IMR-90 (cell line): ENCODE measurements around the gene SH3GL2. TPM values are rescaled to one million over a fixed set of nuclear protein-coding genes. Genes with fewer than 3 reads are reported as not detected.

ENCODE experiments used
- ATAC-seq: fragments of 200-7000 bp; cut with Tn5 transposase; 2 replicates; pipeline ENCODE4 v1.9.1; 2020; ENCODE audit warnings: low read depth, mild to moderate bottlenecking, moderate library complexity
- BruUV-seq: library from RNA; stranded (reverse); fragments of 400-500 nt; replicated peaks from 2 replicates; lab custom pipeline; 2021; lab: Mats Ljungman, UMichigan
- CTCF ChIA-PET: fragments of 300-600 bp; formaldehyde crosslinking; extraction: SDS; loops from one replicate; lab custom pipeline; 2021; ENCODE audit warnings: antibody characterized with exemption; lab: Yijun Ruan, JAX
- POLR2A ChIA-PET: fragments of 300-600 bp; sonication (Branson Sonifier 250); formaldehyde crosslinking; loops from one replicate; lab custom pipeline; 2022; ENCODE audit warnings: antibody characterized with exemption; ENCODE audit not compliant: unreplicated experiment; lab: Charles Lee
- DNase-seq: peaks from one replicate; pipeline ENCODE4 v3.0.0; 2013
- H2AFZ ChIP-seq: replicated peaks from 2 replicates; pipeline ENCODE3; 2013; ENCODE audit warnings: low read length, mild to moderate bottlenecking; ENCODE audit not compliant: poor library complexity
- H2AK5ac ChIP-seq: 2 replicates; pipeline ENCODE4 v1.6.1; 2013; ENCODE audit warnings: low read depth, low read length, inconsistent platforms
- H2AK9ac ChIP-seq: replicated peaks from 2 replicates; pipeline ENCODE3; 2013; ENCODE audit warnings: mild to moderate bottlenecking, low read depth, low read length, moderate library complexity; ENCODE audit not compliant: poor library complexity
- H2BK120ac ChIP-seq: 2 replicates; pipeline ENCODE4 v1.6.1; 2013; ENCODE audit warnings: low read depth, low read length, inconsistent platforms
- H2BK15ac ChIP-seq: 3 replicates; pipeline ENCODE4 v1.6.1; 2013; ENCODE audit warnings: low read depth, low read length, inconsistent platforms
- H2BK20ac ChIP-seq: 2 replicates; pipeline ENCODE4 v1.6.1; 2013; ENCODE audit warnings: low read depth, mild to moderate bottlenecking, inconsistent platforms, low read length, moderate library complexity
- H2BK5ac ChIP-seq: 2 replicates; pipeline ENCODE4 v1.6.1; 2013; ENCODE audit warnings: mild to moderate bottlenecking, low read depth, low read length, inconsistent platforms; ENCODE audit not compliant: poor library complexity, severe bottlenecking
- H3K14ac ChIP-seq: replicated peaks from 2 replicates; pipeline ENCODE4 v1.6.1; 2013; ENCODE audit warnings: low read depth, low read length, inconsistent platforms
- H3K18ac ChIP-seq: 2 replicates; pipeline ENCODE4 v1.6.1; 2013; ENCODE audit warnings: low read depth, low read length, control low read depth
- H3K23ac ChIP-seq: 2 replicates; pipeline ENCODE4 v1.6.1; 2013; ENCODE audit warnings: low read depth, low read length, inconsistent platforms
- H3K27ac ChIP-seq: 2 replicates; pipeline ENCODE4 v1.5.1; 2013; ENCODE audit warnings: mild to moderate bottlenecking, control low read depth, low read length; ENCODE audit not compliant: insufficient read depth
- H3K27me3 ChIP-seq: 2 replicates; pipeline ENCODE4 v1.6.1; 2013; ENCODE audit warnings: low read length; ENCODE audit not compliant: control insufficient read depth, insufficient read depth
- H3K36me3 ChIP-seq: 2 replicates; pipeline ENCODE4 v1.6.1; 2013; ENCODE audit warnings: low read length, mixed read lengths; ENCODE audit not compliant: control insufficient read depth, insufficient read depth
- H3K4ac ChIP-seq: 2 replicates; pipeline ENCODE4 v1.6.1; 2013; ENCODE audit warnings: low read depth, low read length, inconsistent platforms
- H3K4me1 ChIP-seq: 2 replicates; pipeline ENCODE4 v1.6.1; 2013; ENCODE audit warnings: low read length, mixed read lengths; ENCODE audit not compliant: control insufficient read depth, insufficient read depth
- H3K4me2 ChIP-seq: 2 replicates; pipeline ENCODE4 v1.6.1; 2013; ENCODE audit warnings: low read depth, mild to moderate bottlenecking, control low read depth, low read length, moderate library complexity
- H3K4me3 ChIP-seq: 2 replicates; pipeline ENCODE4 v1.5.1; 2013; ENCODE audit warnings: low read depth, mild to moderate bottlenecking, control low read depth, low read length, moderate library complexity; ENCODE audit not compliant: insufficient read depth
- H3K56ac ChIP-seq: 2 replicates; pipeline ENCODE4 v1.6.1; 2013; ENCODE audit warnings: low read length, inconsistent platforms; ENCODE audit not compliant: insufficient read depth; ENCODE audit errors: extremely low read depth
- H3K79me1 ChIP-seq, 2 experiments: 2 replicates each; pipeline ENCODE4 v1.6.1; 2013; ENCODE audit warnings: low read length in 2 of 2, inconsistent platforms in 1 of 2, low read depth in 1 of 2
- H3K9ac ChIP-seq: 2 replicates; pipeline ENCODE4 v1.6.1; 2013; ENCODE audit warnings: low read depth, low read length, control low read depth
- H3K9me1 ChIP-seq: 2 replicates; pipeline ENCODE4 v1.6.1; 2013; ENCODE audit warnings: low read length, inconsistent platforms; ENCODE audit not compliant: insufficient read depth
- H3K9me3 ChIP-seq: 2 replicates; pipeline ENCODE4 v1.6.1; 2013; ENCODE audit warnings: low read length; ENCODE audit not compliant: control insufficient read depth, insufficient read depth
- H4K20me1 ChIP-seq: 2 replicates; pipeline ENCODE4 v1.6.1; 2013; ENCODE audit warnings: low read length, inconsistent platforms; ENCODE audit not compliant: insufficient read depth
- H4K5ac ChIP-seq: 2 replicates; pipeline ENCODE4 v1.6.1; 2013; ENCODE audit warnings: mild to moderate bottlenecking, low read depth, low read length, control low read depth
- H4K8ac ChIP-seq, 2 experiments: 2 replicates each; pipeline ENCODE4 v1.6.1; 2013; ENCODE audit warnings: low read depth in 2 of 2, low read length in 2 of 2, control low read depth in 1 of 2, inconsistent platforms in 1 of 2
- H4K91ac ChIP-seq: 2 replicates; pipeline ENCODE4 v1.6.1; 2013; ENCODE audit warnings: low read depth, low read length, inconsistent platforms; ENCODE audit not compliant: insufficient read depth
- BHLHE40 ChIP-seq: fragments of 150-350 bp; IDR thresholded peaks from 2 replicates; pipeline ENCODE4 v1.6.1; 2016; ENCODE audit warnings: mild to moderate bottlenecking, low read depth, low read length
- CEBPB ChIP-seq: IDR thresholded peaks from 2 replicates; pipeline ENCODE4 v1.6.1; 2012; ENCODE audit warnings: low read depth, low read length, improper control_type of control experiment
- CHD1 ChIP-seq: IDR thresholded peaks from 2 replicates; pipeline ENCODE4 v1.6.1; 2012; ENCODE audit warnings: low read depth, low read length, improper control_type of control experiment
- FOS ChIP-seq: fragments of 150-350 bp; IDR thresholded peaks from 2 replicates; pipeline ENCODE4 v1.6.1; 2016; ENCODE audit warnings: low read depth, low read length
- MAFK ChIP-seq: IDR thresholded peaks from 2 replicates; pipeline ENCODE4 v1.6.1; 2012; ENCODE audit warnings: low read depth, low read length, improper control_type of control experiment
- MAZ ChIP-seq: IDR thresholded peaks from 2 replicates; pipeline ENCODE4 v1.6.1; 2012; ENCODE audit warnings: low read depth, mild to moderate bottlenecking, low read length, improper control_type of control experiment, moderate library complexity, borderline replicate concordance
- MXI1 ChIP-seq: IDR thresholded peaks from 2 replicates; pipeline ENCODE4 v1.6.1; 2012; ENCODE audit warnings: low read depth, mild to moderate bottlenecking, low read length, moderate library complexity, borderline replicate concordance
- NFE2L2 ChIP-seq: fragments of 150-350 bp; IDR thresholded peaks from 2 replicates; pipeline ENCODE4 v1.6.1; 2016; ENCODE audit warnings: low read depth, mild to moderate bottlenecking, low read length
- POLR2A ChIP-seq: IDR thresholded peaks from 2 replicates; pipeline ENCODE4 v1.6.1; 2012; ENCODE audit warnings: mild to moderate bottlenecking, low read depth, low read length
- RAD21 ChIP-seq: IDR thresholded peaks from 2 replicates; pipeline ENCODE4 v1.6.1; 2012; ENCODE audit warnings: low read length, improper control_type of control experiment
- RCOR1 ChIP-seq: IDR thresholded peaks from 2 replicates; pipeline ENCODE4 v1.6.1; 2012; ENCODE audit warnings: mild to moderate bottlenecking, low read length, improper control_type of control experiment; ENCODE audit not compliant: insufficient replicate concordance
- RFX5 ChIP-seq: IDR thresholded peaks from 2 replicates; pipeline ENCODE4 v1.8.0; 2012; ENCODE audit warnings: low read depth, mild to moderate bottlenecking, low read length, moderate library complexity
- SMC3 ChIP-seq: fragments of 150-350 bp; IDR thresholded peaks from 2 replicates; pipeline ENCODE4 v1.6.1; 2016; ENCODE audit warnings: low read depth, mild to moderate bottlenecking, antibody characterized with exemption, low read length, moderate library complexity
- dilution Hi-C: fragments of 300-500 bp; cut with HindIII; formaldehyde crosslinking; loops from one replicate; pipeline ENCODE4 v1.14.3; 2018; ENCODE audit warnings: low sequenced_read_pairs; ENCODE audit not compliant: unreplicated experiment
- in situ Hi-C: fragments of 300-500 bp; cut with MboI; formaldehyde crosslinking; loops from 3 replicates; pipeline ENCODE4 v1.14.3; 2019; ENCODE audit warnings: low sequenced_read_pairs, inconsistent platforms, mixed read lengths
- intact Hi-C: fragments of 100-400 bp; cut with micrococcal nuclease; formaldehyde crosslinking; loops from 2 replicates; pipeline ENCODE4 v1.10.0; 2022
- polyA plus RNA-seq, 3 experiments: library from polyadenylated mRNA; depleted of rRNA; stranded (reverse); fragments of >200 nt; gene quantifications; 2 replicates each; pipeline ENCODE4 v1.2.3, GENCODE V29; 2012; ENCODE audit warnings: low replicate concordance in 1 of 3
- total RNA-seq: library from RNA; depleted of rRNA; stranded (reverse); fragments of >200 nt; gene quantifications from 2 replicates; pipeline ENCODE4 v1.2.3, GENCODE V29; 2012
- TF ChIP-seq, protein P1 (sequence below): fragments of 150-350 bp; IDR thresholded peaks from 2 replicates; pipeline ENCODE4 v1.6.1; 2017; ENCODE audit warnings: mild to moderate bottlenecking, antibody characterized with exemption, low read length, low read depth
- TF ChIP-seq, protein P2 (sequence below): conservative IDR thresholded peaks from 2 replicates; pipeline ENCODE4 v1.5.1; 2012; ENCODE audit warnings: mild to moderate bottlenecking, low read depth, low read length, improper control_type of control experiment
- TF ChIP-seq, protein P3 (sequence below): fragments of 150-350 bp; IDR thresholded peaks from 2 replicates; pipeline ENCODE4 v1.6.1; 2016; ENCODE audit warnings: low read depth, mild to moderate bottlenecking, low read length, moderate library complexity, borderline replicate concordance

Gene SH3GL2
- total and polyA plus RNA-seq, 2 of the 4 experiments (the other 2 are of a cell fraction), result under 0.01 to 0.05 TPM

DNA sequence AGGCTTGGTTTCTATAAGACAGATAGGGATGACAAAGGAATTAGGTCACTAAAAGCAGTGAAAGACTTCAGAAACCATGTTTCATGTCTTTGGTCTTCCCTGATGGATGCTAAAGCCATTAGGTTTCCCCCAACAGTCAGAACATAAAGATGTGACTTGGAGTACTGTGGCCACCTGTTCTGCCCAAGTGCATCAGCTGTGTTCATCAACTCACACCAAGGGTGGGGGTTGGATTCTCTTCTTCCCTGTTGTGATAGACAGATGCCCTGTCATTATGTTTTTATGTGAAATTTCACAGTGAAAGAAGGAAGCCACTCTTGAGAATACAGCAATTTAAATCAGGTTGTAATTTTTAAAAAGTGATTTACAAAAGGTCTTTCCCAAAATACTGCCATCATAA is 196.8 kb downstream of the SH3GL2 start:
- intact Hi-C loops (no loop called here), in situ Hi-C loops (no loop called here), dilution Hi-C loops (loop anchor here (25.0 kb wide), 1 partner anchor 238 kb away; no protein-coding TSS in a partner anchor)
- Histone ChIP-seq H4K91ac (no peak overlapping the region), H3K9ac (no peak overlapping the region), H3K36me3 (no peaks in the 10 kb centered on the region), H2AK9ac (no peak overlapping the region), H3K56ac (no peak overlapping the region), H3K27ac (no peak overlapping the region), H3K4me1 (no peaks in the 10 kb centered on the region), H3K18ac (no peak overlapping the region), H3K27me3 (no peaks in the 10 kb centered on the region), H2AFZ (no peak overlapping the region), H3K23ac (no peak overlapping the region), H2BK20ac (no peak overlapping the region), H3K4me3 (no peak overlapping the region), H4K20me1 (no peaks in the 10 kb centered on the region), H3K4me2 (no peak overlapping the region), H3K4ac (no peak overlapping the region), H3K79me1 (no peaks in the 10 kb centered on the region), H3K9me1 (no peaks in the 10 kb centered on the region), H3K14ac (no peak overlapping the region), H2BK120ac (no peak overlapping the region), H2AK5ac (no peak overlapping the region), H2BK5ac (no peak overlapping the region), H4K5ac (no peak overlapping the region), H3K9me3 (no peaks in the 10 kb centered on the region), H4K8ac (no peak overlapping the region), H2BK15ac (no peak overlapping the region)
- ChIA-PET POLR2A (no interaction called here), CTCF (interaction anchor here (0.6 kb wide), 1 partner anchor 18 kb away, joined by 3 read pairs; no protein-coding TSS in a partner anchor)
- BruUV-seq, result no TSS peak
- no peak for ATAC-seq
- DNase-seq, result no peak
- TF ChIP-seq RAD21, result no peak
- no peak for TF ChIP-seq RCOR1
- no peak for TF ChIP-seq MAZ
- TF ChIP-seq NFE2L2, result no peak
- TF ChIP-seq, protein P1, sequence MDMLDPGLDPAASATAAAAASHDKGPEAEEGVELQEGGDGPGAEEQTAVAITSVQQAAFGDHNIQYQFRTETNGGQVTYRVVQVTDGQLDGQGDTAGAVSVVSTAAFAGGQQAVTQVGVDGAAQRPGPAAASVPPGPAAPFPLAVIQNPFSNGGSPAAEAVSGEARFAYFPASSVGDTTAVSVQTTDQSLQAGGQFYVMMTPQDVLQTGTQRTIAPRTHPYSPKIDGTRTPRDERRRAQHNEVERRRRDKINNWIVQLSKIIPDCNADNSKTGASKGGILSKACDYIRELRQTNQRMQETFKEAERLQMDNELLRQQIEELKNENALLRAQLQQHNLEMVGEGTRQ, result no peak
- TF ChIP-seq, protein P2, sequence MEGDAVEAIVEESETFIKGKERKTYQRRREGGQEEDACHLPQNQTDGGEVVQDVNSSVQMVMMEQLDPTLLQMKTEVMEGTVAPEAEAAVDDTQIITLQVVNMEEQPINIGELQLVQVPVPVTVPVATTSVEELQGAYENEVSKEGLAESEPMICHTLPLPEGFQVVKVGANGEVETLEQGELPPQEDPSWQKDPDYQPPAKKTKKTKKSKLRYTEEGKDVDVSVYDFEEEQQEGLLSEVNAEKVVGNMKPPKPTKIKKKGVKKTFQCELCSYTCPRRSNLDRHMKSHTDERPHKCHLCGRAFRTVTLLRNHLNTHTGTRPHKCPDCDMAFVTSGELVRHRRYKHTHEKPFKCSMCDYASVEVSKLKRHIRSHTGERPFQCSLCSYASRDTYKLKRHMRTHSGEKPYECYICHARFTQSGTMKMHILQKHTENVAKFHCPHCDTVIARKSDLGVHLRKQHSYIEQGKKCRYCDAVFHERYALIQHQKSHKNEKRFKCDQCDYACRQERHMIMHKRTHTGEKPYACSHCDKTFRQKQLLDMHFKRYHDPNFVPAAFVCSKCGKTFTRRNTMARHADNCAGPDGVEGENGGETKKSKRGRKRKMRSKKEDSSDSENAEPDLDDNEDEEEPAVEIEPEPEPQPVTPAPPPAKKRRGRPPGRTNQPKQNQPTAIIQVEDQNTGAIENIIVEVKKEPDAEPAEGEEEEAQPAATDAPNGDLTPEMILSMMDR, result no peak
- TF ChIP-seq BHLHE40, result no peak
- TF ChIP-seq CHD1, result no peak
- TF ChIP-seq, protein P3, sequence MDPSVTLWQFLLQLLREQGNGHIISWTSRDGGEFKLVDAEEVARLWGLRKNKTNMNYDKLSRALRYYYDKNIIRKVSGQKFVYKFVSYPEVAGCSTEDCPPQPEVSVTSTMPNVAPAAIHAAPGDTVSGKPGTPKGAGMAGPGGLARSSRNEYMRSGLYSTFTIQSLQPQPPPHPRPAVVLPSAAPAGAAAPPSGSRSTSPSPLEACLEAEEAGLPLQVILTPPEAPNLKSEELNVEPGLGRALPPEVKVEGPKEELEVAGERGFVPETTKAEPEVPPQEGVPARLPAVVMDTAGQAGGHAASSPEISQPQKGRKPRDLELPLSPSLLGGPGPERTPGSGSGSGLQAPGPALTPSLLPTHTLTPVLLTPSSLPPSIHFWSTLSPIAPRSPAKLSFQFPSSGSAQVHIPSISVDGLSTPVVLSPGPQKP, result no peak
- no peak for TF ChIP-seq MAFK
- TF ChIP-seq POLR2A, result no peak
- no peak for TF ChIP-seq SMC3
- no peak for TF ChIP-seq CEBPB
- no peak for TF ChIP-seq RFX5
- TF ChIP-seq FOS, result no peak
- TF ChIP-seq MXI1, result no peak
